Cardiac fibroblast (primary cell): ENCODE results near the gene MAD1L1.

Source experiments
- DNase-seq, 2 donors: peaks; one replicate each; pipeline versions ENCODE4 v3.0.0 to v3.0.0-alpha.2; 2010; ENCODE audit warnings: low read depth in 2 of 2
- H3K4me3 ChIP-seq, 2 donors: replicated peaks in 1 of 2; 1 replicate in 1 of 2; 2 replicates in 1 of 2; pipeline ENCODE4 v1.5.1; 2011; ENCODE audit warnings: low read depth in 2 of 2, low read length in 2 of 2, mild to moderate bottlenecking in 2 of 2, moderate library complexity in 1 of 2
- TF ChIP-seq, protein P1 (sequence below): IDR thresholded peaks from one replicate; pipeline ENCODE4 v1.5.1; 2011; ENCODE audit warnings: low read depth, mild to moderate bottlenecking, low read length, inconsistent platforms

Gene MAD1L1

DNA sequence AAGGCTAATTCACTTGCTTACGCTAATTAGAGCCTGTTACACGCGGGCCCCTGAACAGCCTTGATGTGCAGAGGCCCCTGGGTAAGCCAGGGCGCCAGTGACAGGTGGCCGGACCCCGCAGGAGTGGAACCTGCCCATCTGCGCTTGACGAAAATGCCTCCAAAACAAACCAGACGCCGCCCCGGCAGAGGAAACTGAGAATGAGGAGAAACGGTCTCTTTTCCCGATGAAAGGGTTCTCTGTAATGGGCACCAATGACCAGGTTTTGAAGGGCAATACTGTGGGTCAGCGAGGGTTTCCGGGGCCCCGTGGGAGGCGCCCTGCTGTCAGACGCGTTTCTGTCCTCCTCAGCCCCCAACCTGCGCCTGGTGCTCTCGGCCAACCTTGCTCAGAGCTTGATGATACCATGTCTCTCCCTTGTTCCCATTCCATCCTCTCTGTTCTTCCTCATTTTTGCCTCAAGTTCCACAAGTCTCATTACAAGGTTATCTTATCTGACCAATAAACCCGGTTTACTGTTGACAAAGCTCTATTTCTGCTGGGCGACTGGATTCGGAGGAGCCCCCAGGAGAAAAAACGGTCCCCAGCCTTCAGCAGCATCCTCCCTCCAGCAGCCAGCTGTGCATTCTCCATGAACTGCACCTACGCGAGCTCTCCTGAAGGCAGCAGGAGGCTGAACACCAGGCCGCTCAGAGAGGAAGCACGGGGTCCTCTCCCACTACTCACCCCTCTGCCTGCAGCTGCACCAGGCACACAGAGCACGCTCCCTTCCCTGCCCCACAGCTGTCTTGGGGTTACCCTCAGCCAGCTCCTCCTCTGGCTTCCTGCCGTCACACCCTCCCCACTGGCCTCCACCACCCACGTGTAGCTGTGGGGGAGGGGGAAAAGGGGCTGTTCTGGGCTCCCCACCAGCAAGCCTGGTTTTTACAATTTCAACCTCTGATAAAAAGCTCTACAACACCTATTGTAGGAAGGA is 202.0 kb downstream of the MAD1L1 start:
- TF ChIP-seq, protein P1, sequence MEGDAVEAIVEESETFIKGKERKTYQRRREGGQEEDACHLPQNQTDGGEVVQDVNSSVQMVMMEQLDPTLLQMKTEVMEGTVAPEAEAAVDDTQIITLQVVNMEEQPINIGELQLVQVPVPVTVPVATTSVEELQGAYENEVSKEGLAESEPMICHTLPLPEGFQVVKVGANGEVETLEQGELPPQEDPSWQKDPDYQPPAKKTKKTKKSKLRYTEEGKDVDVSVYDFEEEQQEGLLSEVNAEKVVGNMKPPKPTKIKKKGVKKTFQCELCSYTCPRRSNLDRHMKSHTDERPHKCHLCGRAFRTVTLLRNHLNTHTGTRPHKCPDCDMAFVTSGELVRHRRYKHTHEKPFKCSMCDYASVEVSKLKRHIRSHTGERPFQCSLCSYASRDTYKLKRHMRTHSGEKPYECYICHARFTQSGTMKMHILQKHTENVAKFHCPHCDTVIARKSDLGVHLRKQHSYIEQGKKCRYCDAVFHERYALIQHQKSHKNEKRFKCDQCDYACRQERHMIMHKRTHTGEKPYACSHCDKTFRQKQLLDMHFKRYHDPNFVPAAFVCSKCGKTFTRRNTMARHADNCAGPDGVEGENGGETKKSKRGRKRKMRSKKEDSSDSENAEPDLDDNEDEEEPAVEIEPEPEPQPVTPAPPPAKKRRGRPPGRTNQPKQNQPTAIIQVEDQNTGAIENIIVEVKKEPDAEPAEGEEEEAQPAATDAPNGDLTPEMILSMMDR, result no peak
- DNase-seq, result no peak
- H3K4me3 ChIP-seq, result no peak overlapping the region

DNA sequence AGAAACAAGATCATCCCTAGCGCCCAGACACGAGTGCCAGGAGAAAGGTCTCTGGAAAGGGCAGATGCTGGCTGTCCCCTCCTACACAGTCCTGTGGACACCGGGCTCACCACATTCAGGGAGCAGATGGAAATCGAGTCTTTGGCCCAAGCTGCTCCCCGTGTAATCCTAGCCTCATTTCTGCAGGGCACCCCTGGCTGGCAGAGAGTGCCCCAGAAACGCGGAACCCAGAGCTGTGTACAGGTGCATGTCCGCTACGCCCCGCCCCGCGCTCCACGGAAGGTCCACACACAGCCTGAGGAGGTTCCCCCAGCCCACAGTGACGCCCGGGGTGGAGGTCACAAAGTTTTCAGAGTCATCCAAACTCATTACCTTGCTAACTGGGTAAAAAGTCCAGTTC is 202.8 kb downstream of the MAD1L1 start:
- H3K4me3 ChIP-seq, result no peak overlapping the region
- TF ChIP-seq, protein P1, result no peak
- DNase-seq, result no peak

DNA sequence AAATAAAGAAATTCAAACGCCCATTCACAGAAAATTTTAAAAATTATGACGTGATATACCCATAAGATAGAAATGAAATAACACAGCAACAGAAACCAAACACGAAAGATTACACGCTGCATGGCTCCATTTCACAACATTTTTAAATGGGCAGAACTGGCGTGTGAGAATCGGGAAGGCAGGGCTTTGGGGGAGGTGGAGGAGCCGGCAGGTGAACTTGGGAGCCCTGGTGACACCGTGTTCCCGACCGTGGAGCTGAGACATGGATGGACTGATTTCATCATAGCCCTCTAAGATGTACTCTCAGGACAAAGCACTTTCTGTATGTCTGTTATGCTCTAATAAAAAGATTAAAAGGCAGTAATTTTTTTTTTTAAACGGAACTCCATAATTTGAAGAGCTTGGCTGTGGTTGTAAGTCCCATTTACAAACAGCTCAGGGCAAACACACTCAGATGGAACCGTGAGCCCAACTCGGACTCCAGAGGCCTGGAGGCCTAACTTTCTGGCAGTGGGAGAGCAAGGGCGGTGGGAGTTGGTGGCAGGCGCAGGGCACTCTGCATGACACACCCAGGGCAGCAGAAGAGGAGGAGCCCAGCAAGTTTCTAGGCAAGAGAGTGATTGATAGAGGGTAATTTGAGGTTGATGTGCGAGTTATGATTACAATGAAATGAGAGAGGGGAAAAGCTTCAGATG is 203.4 kb downstream of the MAD1L1 start:
- DNase-seq, result no peak
- H3K4me3 ChIP-seq, result no peak overlapping the region
- TF ChIP-seq, protein P1, result no peak

DNA sequence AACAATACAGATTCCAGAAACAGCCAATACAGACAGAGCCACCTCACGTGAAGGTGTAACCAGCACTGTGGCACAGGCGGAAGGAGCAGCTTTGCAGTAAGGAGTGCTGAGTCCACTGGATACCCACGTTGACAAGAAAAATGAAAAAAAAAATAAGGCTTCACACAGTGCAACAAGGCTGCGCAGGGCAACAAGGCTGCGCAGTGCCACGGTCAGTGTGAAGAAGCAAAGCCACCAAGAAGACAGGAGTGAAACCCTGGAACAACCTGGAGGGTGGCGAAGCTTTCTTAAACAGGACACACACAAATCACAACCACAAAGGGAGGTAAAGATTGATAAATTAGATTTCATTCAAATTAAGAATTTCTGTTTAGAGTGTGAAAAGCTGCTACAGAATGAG is 204.0 kb downstream of the MAD1L1 start:
- TF ChIP-seq, protein P1, result no peak
- H3K4me3 ChIP-seq, result no peak overlapping the region
- no peak for DNase-seq

DNA sequence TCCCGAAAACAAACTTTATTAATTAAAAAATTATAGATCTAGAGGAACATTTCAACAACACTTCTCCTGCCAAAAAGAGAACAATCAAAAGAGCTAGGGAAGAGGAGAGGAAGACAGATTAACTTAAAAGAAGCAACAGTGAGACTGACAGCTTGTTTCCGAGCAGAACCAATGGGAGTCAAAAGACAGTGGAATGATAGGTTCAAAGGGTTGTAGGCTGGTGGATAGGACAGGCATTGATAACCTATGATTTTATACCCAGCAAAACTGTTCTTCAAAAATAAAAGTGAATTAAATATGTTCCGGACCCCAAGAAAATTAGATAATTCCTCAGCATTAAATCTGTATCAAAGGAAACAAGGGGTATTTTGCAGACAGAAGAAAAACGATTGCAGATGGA is 207.6 kb downstream of the MAD1L1 start:
- TF ChIP-seq, protein P1, result no peak
- H3K4me3 ChIP-seq, result no peak overlapping the region
- DNase-seq, result no peak

DNA sequence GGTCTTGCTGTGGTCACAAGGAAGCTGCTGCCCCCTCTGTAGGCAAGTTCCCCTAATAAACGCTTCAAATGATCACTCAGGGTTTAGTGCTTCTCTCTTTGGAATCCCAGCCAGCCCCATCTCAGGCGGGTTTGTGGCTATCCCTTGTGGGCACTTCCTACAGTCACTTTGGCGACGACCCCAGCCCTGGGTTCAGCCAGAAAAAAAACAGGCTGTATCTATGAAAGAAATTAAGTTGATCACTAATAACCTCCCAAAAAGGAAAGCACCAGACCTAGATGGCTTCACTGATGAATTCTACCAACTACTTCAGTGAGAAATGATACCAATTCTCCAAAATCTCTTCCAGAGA is 208.2 kb downstream of the MAD1L1 start:
- TF ChIP-seq, protein P1, result no peak
- no peak for DNase-seq
- no peak overlapping the region for H3K4me3 ChIP-seq
